Keratinocyte (primary cell): ENCODE results near the gene BARD1.

Experiments
- EZH2 ChIP-seq: IDR thresholded peaks from one replicate; pipeline ENCODE4 v1.6.1; 2012; ENCODE audit warnings: inconsistent platforms, mild to moderate bottlenecking, low read length, moderate library complexity
- TF ChIP-seq, protein P1 (sequence below), 3 experiments: IDR thresholded peaks in 1 of 3; conservative IDR thresholded peaks in 1 of 3; optimal IDR thresholded peaks in 1 of 3; 2 replicates in 2 of 3; 3 replicates in 1 of 3; pipeline versions ENCODE3 to v1.5.1; 2011; ENCODE audit warnings: low read length in 3 of 3, mild to moderate bottlenecking in 3 of 3, moderate library complexity in 2 of 3, control low read depth in 1 of 3, inconsistent platforms in 1 of 3; ENCODE audit not compliant: insufficient read depth in 2 of 3; ENCODE audit errors: extremely low read depth in 1 of 3

GRCh38 chr2:214716811-214717560 is 92.5 kb downstream of the BARD1 start:
- TF ChIP-seq, protein P1, sequence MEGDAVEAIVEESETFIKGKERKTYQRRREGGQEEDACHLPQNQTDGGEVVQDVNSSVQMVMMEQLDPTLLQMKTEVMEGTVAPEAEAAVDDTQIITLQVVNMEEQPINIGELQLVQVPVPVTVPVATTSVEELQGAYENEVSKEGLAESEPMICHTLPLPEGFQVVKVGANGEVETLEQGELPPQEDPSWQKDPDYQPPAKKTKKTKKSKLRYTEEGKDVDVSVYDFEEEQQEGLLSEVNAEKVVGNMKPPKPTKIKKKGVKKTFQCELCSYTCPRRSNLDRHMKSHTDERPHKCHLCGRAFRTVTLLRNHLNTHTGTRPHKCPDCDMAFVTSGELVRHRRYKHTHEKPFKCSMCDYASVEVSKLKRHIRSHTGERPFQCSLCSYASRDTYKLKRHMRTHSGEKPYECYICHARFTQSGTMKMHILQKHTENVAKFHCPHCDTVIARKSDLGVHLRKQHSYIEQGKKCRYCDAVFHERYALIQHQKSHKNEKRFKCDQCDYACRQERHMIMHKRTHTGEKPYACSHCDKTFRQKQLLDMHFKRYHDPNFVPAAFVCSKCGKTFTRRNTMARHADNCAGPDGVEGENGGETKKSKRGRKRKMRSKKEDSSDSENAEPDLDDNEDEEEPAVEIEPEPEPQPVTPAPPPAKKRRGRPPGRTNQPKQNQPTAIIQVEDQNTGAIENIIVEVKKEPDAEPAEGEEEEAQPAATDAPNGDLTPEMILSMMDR (optimal IDR thresholded peaks at IDR 0.05 in 1 of 3, IDR thresholded peaks at IDR 0.05 in 1 of 3, conservative IDR thresholded peaks at IDR 0.05 in 1 of 3; ENCODE audit: extremely low read depth in 1 of 3, insufficient read depth in 2 of 3, low read length in 3 of 3) = no peak
- TF ChIP-seq EZH2 = no peak
